CD14-positive monocyte (primary cell): ENCODE measurements around the gene PITRM1. TPM values are rescaled to one million over a fixed set of nuclear protein-coding genes. Genes with fewer than 3 reads are reported as not detected.

Source experiments
- DNase-seq, 3 donors: peaks; one replicate each; pipeline ENCODE4 v3.0.0-alpha.2; 2011 to 2022
- H2AFZ ChIP-seq: 2 replicates; pipeline ENCODE4 v1.6.0; 2012; ENCODE audit warnings: mild to moderate bottlenecking, low read depth, low read length, inconsistent platforms; ENCODE audit not compliant: insufficient read depth, poor library complexity, severe bottlenecking
- H3K27ac ChIP-seq, 2 donors: 1 replicate in 1 of 2; 2 replicates in 1 of 2; pipeline ENCODE4 v1.5.1; 2012 to 2013; ENCODE audit warnings: low read length in 2 of 2, control low read depth in 1 of 2, inconsistent platforms in 1 of 2, low read depth in 1 of 2, mild to moderate bottlenecking in 1 of 2
- H3K27me3 ChIP-seq, 2 donors: one replicate each; pipeline versions ENCODE4 v1.6.0 to v1.6.1; 2011 to 2013; ENCODE audit warnings: low read length in 2 of 2; ENCODE audit not compliant: control insufficient read depth in 2 of 2, insufficient read depth in 2 of 2
- H3K36me3 ChIP-seq, 2 donors: replicated peaks in 1 of 2; 1 replicate in 1 of 2; 2 replicates in 1 of 2; pipeline versions ENCODE4 v1.5.1 to v1.6.1; 2012 to 2013; ENCODE audit warnings: low read length in 2 of 2, control low read depth in 1 of 2, inconsistent platforms in 1 of 2, mild to moderate bottlenecking in 1 of 2; ENCODE audit not compliant: insufficient read depth in 2 of 2, control insufficient read depth in 1 of 2
- H3K4me1 ChIP-seq, 2 donors: 1 replicate in 1 of 2; 2 replicates in 1 of 2; pipeline versions ENCODE4 v1.5.1 to v1.6.1; 2012 to 2013; ENCODE audit warnings: low read length in 2 of 2, control low read depth in 1 of 2, inconsistent platforms in 1 of 2, mild to moderate bottlenecking in 1 of 2, moderate library complexity in 1 of 2; ENCODE audit not compliant: insufficient read depth in 2 of 2, control insufficient read depth in 1 of 2
- H3K4me2 ChIP-seq: replicated peaks from 2 replicates; pipeline ENCODE3; 2012; ENCODE audit warnings: low read length, moderate library complexity, mild to moderate bottlenecking; ENCODE audit not compliant: poor library complexity, severe bottlenecking; ENCODE audit errors: extremely low read depth
- H3K4me3 ChIP-seq, 3 experiments: fragments of 200-600 bp in 1 of 3; sonication (generic) in 1 of 3; replicated peaks in 1 of 3; 1 replicate in 2 of 3; 2 replicates in 1 of 3; pipeline ENCODE4 v1.5.1; 2011 to 2013; ENCODE audit warnings: low read length in 3 of 3, mild to moderate bottlenecking in 3 of 3, control low read depth in 2 of 3, low read depth in 2 of 3, inconsistent platforms in 1 of 3, moderate library complexity in 1 of 3
- H3K79me2 ChIP-seq: 2 replicates; pipeline ENCODE4 v1.6.0; 2012; ENCODE audit warnings: mild to moderate bottlenecking, control low read depth, inconsistent platforms, low read length, moderate library complexity; ENCODE audit not compliant: insufficient read depth
- H3K9ac ChIP-seq: 2 replicates; pipeline ENCODE4 v1.6.0; 2017; ENCODE audit warnings: low read length, mild to moderate bottlenecking; ENCODE audit not compliant: insufficient read depth, poor library complexity, severe bottlenecking
- H3K9me3 ChIP-seq, 2 donors: replicated peaks in 1 of 2; 1 replicate in 1 of 2; 2 replicates in 1 of 2; pipeline versions ENCODE4 v1.5.1 to v1.6.1; 2012 to 2013; ENCODE audit warnings: low read length in 2 of 2, control low read depth in 1 of 2; ENCODE audit not compliant: control insufficient read depth in 1 of 2, insufficient read depth in 1 of 2
- H4K20me1 ChIP-seq: 2 replicates; pipeline ENCODE4 v1.6.0; 2012; ENCODE audit warnings: mild to moderate bottlenecking, low read length, control low read depth, moderate library complexity; ENCODE audit not compliant: insufficient read depth
- H3K27ac Mint-ChIP-seq, 7 donors: one replicate each; pipeline ENCODE4 v1.8.0; 2020; ENCODE audit warnings: mild to moderate bottlenecking in 7 of 7, mixed read lengths in 7 of 7, moderate library complexity in 6 of 7, inconsistent platforms in 2 of 7
- H3K27me3 Mint-ChIP-seq, 3 donors: one replicate each; pipeline ENCODE4 v1.8.0; 2021 to 2022; ENCODE audit warnings: low read depth in 3 of 3, mild to moderate bottlenecking in 3 of 3, mixed read lengths in 3 of 3, moderate library complexity in 3 of 3, inconsistent platforms in 1 of 3
- H3K36me3 Mint-ChIP-seq, 2 donors: one replicate each; pipeline ENCODE4 v1.8.0; 2020; ENCODE audit warnings: mixed read lengths in 2 of 2, inconsistent platforms in 1 of 2, mild to moderate bottlenecking in 1 of 2
- H3K4me1 Mint-ChIP-seq: one replicate; pipeline ENCODE4 v1.8.0; 2020; ENCODE audit warnings: mild to moderate bottlenecking, mixed read lengths
- H3K4me3 Mint-ChIP-seq, 2 donors: one replicate each; pipeline ENCODE4 v1.8.0; 2020; ENCODE audit warnings: mild to moderate bottlenecking in 2 of 2, mixed read lengths in 2 of 2, moderate library complexity in 1 of 2
- H3K9me3 Mint-ChIP-seq, 7 donors: one replicate each; pipeline ENCODE4 v1.8.0; 2020 to 2022; ENCODE audit warnings: mixed read lengths in 7 of 7, mild to moderate bottlenecking in 6 of 7, moderate library complexity in 6 of 7, inconsistent platforms in 2 of 7
- CTCF ChIP-seq: fragments of 200-600 bp; IDR thresholded peaks from one replicate; pipeline ENCODE4 v1.8.0; 2022; ENCODE audit warnings: antibody characterized with exemption, mild to moderate bottlenecking
- WGBS: methylation state at CpG from one replicate; pipeline ENCODE4 v1.1.5; 2013; ENCODE audit warnings: missing lambda C conversion rate; ENCODE audit not compliant: insufficient coverage; 5-methylcytosine and 5-hydroxymethylcytosine counted together
- intact Hi-C, 2 donors: fragments of 100-400 bp; cut with micrococcal nuclease; formaldehyde crosslinking; loops; one replicate each; pipeline versions ENCODE4 v1.15.0 to v1.15.1; 2023
- polyA plus RNA-seq, 3 donors: library from polyadenylated mRNA; depleted of rRNA in 1 of 3; unstranded in 2 of 3; stranded (reverse) in 1 of 3; fragments of 300-500 nt in 2 of 3; fragments of >200 nt in 1 of 3; fragmentation: Illumina TruSeq in 2 of 3; gene quantifications; 1 replicate in 2 of 3; 2 replicates in 1 of 3; pipeline ENCODE4 v1.2.3, GENCODE V29; 2012 to 2021

The PITRM1 gene
- polyA plus RNA-seq, 3 donors, result 15.3 to 45.7 (median 23.2) TPM

DNA sequence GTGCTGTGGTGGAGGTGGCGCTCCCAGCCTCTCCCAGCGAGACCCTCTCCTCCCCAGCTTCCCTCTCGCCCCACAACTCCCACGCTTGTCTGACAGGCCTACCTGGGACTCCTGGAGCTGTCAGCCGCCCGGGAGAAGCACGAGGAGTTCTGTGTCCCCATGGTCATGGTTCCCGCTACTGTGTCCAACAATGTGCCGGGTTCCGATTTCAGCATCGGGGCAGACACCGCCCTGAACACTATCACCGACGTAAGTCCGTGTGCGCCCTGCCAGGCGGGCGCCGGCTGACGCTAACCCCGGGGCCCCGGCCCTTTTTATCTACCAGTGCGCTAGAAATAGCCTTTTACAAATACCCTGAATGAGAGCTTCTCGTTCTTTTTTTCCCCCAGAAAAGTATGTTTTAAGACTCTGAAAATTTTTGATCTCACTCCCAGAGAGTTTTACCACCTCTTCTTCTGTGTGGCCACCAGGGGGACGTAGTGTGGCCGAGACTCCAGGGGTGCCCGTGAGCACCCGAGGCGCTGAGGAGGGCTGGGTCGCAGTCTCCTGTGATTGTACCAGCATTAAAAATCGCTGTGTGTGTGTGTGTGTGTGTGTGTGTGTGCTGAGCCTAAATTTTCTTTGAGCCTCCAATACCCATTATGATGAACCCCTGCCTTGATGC lies 52.7 kb downstream of the PITRM1 start:
- no peak overlapping the region for H3K27ac ChIP-seq
- DNase-seq, result no peak
- H3K4me1 ChIP-seq, result no peaks in the 10 kb centered on the region
- no peaks in the 10 kb centered on the region for H4K20me1 ChIP-seq
- H3K36me3 ChIP-seq, result peaks cover 35 to 67% of the 10 kb centered on the region in 2 donors
- H2AFZ ChIP-seq, result no peak overlapping the region
- intact Hi-C loops, result no loop called here
- H3K79me2 ChIP-seq, result no peaks in the 10 kb centered on the region
- Mint-ChIP-seq H3K36me3 (peaks cover 48 to 79% of the 10 kb centered on the region in 2 donors), H3K9me3 (peaks cover 0 to 4% (median 0%) of the 10 kb centered on the region in 7 donors), H3K27ac (peak overlapping the region in 1 of 7 donors; percentile 59), H3K4me1 (no peaks in the 10 kb centered on the region), H3K4me3 (no peak overlapping the region), H3K27me3 (peaks cover 0 to 1% (median 0%) of the 10 kb centered on the region in 3 donors)
- H3K9ac ChIP-seq, result no peak overlapping the region
- no peak overlapping the region for H3K4me2 ChIP-seq
- 98% methylated on average over 18 of the region's 31 CpGs for WGBS
- TF ChIP-seq CTCF, result peak; percentile 32
- H3K4me3 ChIP-seq, result no peak overlapping the region
- no peaks in the 10 kb centered on the region for H3K9me3 ChIP-seq
- no peaks in the 10 kb centered on the region for H3K27me3 ChIP-seq

GRCh38 chr10:3118641-3119091 lies 53.9 kb downstream of the PITRM1 start:
- Histone ChIP-seq H4K20me1 (no peaks in the 10 kb centered on the region), H3K27ac (no peak overlapping the region), H3K4me1 (no peaks in the 10 kb centered on the region), H3K9ac (no peak overlapping the region), H2AFZ (no peak overlapping the region), H3K79me2 (no peaks in the 10 kb centered on the region), H3K27me3 (no peaks in the 10 kb centered on the region), H3K9me3 (no peaks in the 10 kb centered on the region), H3K4me3 (no peak overlapping the region), H3K4me2 (no peak overlapping the region), H3K36me3 (peaks cover 35 to 69% of the 10 kb centered on the region in 2 donors)
- peaks cover 0 to 3% (median 0%) of the 10 kb centered on the region in 3 donors for H3K27me3 Mint-ChIP-seq
- H3K4me3 Mint-ChIP-seq, result no peak overlapping the region
- TF ChIP-seq CTCF, result no peak
- H3K4me1 Mint-ChIP-seq, result no peaks in the 10 kb centered on the region
- peak overlapping the region in 1 of 7 donors; percentile 10 for H3K27ac Mint-ChIP-seq
- intact Hi-C loops, result no loop called here
- 96% methylated on average over 23 of the region's 32 CpGs for WGBS
- peaks cover 54 to 80% of the 10 kb centered on the region in 2 donors for H3K36me3 Mint-ChIP-seq
- no peak for DNase-seq
- peaks cover 0 to 4% (median 0%) of the 10 kb centered on the region in 7 donors for H3K9me3 Mint-ChIP-seq
